Kidney epithelial cell (primary cell): ENCODE data around the gene KCNJ5. TPM values are rescaled to one million over a fixed set of nuclear protein-coding genes. Genes with fewer than 3 reads are reported as not detected.
A peak's percentile ranks its signal among the peaks of the same experiment; 100 is the strongest.

Experiments used
- DNase-seq: peaks from one replicate; pipeline ENCODE4 v3.0.0-alpha.2; 2010; ENCODE audit warnings: low read depth
- H3K27me3 ChIP-seq: 2 replicates; pipeline ENCODE4 v1.6.0; 2011; ENCODE audit warnings: low read length; ENCODE audit not compliant: control insufficient read depth, insufficient read depth
- H3K36me3 ChIP-seq: 2 replicates; pipeline ENCODE4 v1.5.1; 2011; ENCODE audit warnings: low read length; ENCODE audit not compliant: control insufficient read depth, insufficient read depth
- H3K4me3 ChIP-seq: 2 replicates; pipeline ENCODE4 v1.5.1; 2011; ENCODE audit warnings: low read depth, mild to moderate bottlenecking, control low read depth, low read length
- CTCF ChIP-seq: IDR thresholded peaks from 2 replicates; pipeline ENCODE4 v1.5.1; 2011; ENCODE audit warnings: mild to moderate bottlenecking, moderate library complexity, low read length, control low read depth, inconsistent platforms; ENCODE audit not compliant: insufficient read depth, poor library complexity, severe bottlenecking
- total RNA-seq: library from RNA; depleted of rRNA; stranded (reverse); fragments of >200 nt; gene quantifications from 2 replicates; pipeline ENCODE4 v1.2.3, GENCODE V29; 2015

The KCNJ5 gene
- total RNA-seq, 1 donor from 2014 or later, result 3.4 TPM

DNA sequence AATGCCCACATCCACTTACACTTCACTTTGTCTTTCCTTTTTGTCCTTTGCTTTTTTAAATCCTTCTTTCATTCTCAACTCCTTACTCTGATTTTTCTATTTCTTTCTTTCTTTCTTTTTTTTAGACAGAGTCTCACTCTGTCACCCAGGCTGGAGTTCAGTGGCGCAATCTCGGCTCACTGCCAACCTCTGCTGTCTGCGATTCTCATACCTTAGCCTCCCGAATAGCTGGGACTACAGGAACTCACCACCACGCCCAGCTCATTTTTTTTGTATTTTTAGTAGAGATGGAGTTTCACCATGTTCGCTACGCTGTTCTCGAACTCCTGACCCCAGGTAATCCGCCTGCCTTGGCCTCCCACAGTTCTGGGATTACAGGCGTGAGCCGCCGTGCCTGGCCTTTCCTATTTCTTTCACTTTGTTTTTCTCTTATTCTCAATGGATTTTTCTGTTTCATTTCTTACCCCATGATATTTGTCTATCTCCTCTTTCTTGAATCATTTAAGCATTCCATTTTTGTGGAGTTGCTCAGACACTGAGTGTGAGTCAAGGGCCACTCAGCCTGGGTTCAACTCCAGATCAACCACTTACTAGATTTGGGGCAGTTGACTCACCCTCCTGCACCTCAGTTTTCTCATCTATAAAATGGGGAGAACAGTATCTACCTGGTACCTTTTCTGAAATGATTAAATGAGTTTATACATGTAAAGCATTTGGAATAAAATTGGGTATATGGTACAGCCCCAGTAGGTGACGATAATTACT, 7.6 kb downstream of the KCNJ5 start:
- H3K36me3 ChIP-seq, result no peaks in the 10 kb centered on the region
- no peak for TF ChIP-seq CTCF
- no peak overlapping the region for H3K4me3 ChIP-seq
- no peaks in the 10 kb centered on the region for H3K27me3 ChIP-seq
- DNase-seq, result no peak

- Histone ChIP-seq H3K27me3 (no peaks in the 10 kb centered on the region), H3K4me3 (no peak overlapping the region), H3K36me3 (no peaks in the 10 kb centered on the region)
- no peak for TF ChIP-seq CTCF
- DNase-seq, result no peak
Measured at GRCh38 chr11:128900468-128900867, 9.3 kb downstream of the KCNJ5 start.

DNA sequence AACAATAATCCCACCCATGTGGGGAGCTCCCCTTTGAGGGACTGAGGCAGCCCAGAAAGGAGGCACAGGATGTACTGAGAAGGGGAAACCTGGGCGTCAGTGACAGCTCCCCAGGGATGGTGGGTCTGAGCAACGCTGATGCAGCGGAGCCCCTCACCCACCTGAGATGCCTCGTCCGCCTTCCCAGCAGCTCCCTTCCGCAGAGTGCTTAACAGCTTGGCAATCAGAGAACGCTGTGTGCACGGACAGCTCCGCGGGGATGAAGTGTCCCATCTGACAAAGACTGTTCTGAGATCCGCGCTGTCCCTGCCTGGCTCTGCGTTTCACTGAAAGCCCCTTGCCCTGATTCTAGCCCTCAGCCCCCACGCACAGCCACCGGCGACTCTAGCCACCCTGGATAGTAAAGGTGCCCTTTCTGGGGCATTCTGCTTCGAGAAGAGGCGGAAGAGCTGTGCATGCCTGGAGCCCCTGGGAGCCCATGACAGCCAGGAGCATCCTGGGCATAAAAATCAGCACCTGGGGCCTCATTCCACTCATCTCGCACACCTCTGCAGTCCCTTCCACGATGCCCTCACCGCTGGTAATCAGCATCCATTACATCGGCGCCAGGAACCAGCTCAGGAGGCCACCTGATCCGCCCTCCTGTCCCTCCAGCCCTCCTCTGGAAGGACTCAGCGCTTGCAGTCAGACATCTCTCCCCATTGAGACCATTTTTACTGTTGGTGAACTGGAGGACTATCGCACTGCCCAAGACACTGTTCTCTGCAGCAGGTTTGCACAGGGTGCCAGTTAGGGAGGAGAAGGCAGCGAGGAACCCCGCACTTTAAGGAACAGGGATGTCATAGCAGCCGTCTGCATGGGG, 10.7 kb downstream of the KCNJ5 start:
- Histone ChIP-seq H3K4me3 (no peak overlapping the region), H3K36me3 (no peaks in the 10 kb centered on the region), H3K27me3 (no peaks in the 10 kb centered on the region)
- TF ChIP-seq CTCF, result no peak
- DNase-seq, result no peak

DNA sequence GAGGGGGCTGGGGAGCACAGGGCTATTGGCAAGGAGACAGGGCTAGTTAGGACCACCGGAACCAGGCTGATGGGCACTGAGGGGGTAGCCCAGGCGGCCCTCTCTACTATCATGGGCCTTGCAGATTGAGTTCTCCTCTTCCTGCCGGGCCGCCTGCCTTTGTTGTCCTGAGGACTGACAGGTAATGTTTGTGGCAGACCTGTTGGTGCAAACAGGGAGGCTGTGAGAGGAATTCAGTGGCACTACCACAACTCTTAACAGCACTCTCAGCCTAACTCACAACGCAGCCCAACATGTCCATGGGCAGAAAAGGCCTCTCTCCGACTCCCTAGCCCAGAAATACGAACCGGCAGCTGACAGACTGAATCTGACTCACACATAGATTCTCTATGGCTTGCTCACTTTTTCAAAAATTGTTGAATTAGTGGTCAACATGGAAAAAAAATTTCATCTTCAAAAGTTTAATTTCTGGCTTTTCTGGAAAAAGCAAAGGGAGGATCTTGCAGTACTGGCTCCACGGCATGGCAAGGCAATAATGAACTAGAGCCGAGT, 11.4 kb downstream of the KCNJ5 start:
- TF ChIP-seq CTCF, result no peak
- DNase-seq, result no peak
- no peaks in the 10 kb centered on the region for H3K36me3 ChIP-seq
- no peak overlapping the region for H3K4me3 ChIP-seq
- no peaks in the 10 kb centered on the region for H3K27me3 ChIP-seq

GRCh38 chr11:128903248-128904061, 12.3 kb downstream of the KCNJ5 start:
- TF ChIP-seq CTCF, result no peak
- no peaks in the 10 kb centered on the region for H3K27me3 ChIP-seq
- no peak overlapping the region for H3K4me3 ChIP-seq
- no peaks in the 10 kb centered on the region for H3K36me3 ChIP-seq
- peak; percentile 60 for DNase-seq
